ENCODE results near the gene HS3ST3A1. TPM values are rescaled to one million over a fixed set of nuclear protein-coding genes. Genes with fewer than 3 reads are reported as not detected.

The HS3ST3A1 gene
- total RNA-seq, 1 donor from 2014 or later: 8.8 TPM

DNA sequence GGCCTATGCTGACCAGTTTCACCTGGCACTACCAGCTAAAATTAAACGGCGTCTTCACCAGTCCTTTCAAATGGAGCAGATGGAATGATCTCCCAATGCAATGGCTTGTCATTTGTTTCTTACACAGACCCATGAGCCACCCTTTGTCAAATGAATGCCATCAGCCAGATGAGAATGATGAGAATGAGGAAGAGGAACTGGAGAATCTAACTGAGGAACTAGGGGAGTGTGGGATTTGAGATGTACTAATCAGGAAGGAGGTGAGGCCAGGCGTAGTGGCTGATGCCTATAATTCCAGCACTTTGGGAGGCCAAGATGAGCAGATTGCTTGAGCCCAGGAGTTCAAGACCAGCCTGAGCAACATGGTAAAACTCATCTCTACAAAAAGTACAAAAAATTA, 116.4 kb downstream of the HS3ST3A1 start:
- Mint-ChIP-seq H3K9me3 (ENCODE audit: low read depth) (peaks cover 14% of the 10 kb centered on the region), H3K36me3 (ENCODE audit: low read depth) (no peaks in the 10 kb centered on the region), H3K27me3 (ENCODE audit: low read depth) (no peaks in the 10 kb centered on the region), H3K4me3 (ENCODE audit: unreplicated experiment) (no peak overlapping the region), H3K4me1 (ENCODE audit: low read depth) (no peaks in the 10 kb centered on the region), H3K27ac (ENCODE audit: unreplicated experiment) (no peak overlapping the region)
- DNase-seq (ENCODE audit: low spot score): no peak
- TF ChIP-seq, protein P1, sequence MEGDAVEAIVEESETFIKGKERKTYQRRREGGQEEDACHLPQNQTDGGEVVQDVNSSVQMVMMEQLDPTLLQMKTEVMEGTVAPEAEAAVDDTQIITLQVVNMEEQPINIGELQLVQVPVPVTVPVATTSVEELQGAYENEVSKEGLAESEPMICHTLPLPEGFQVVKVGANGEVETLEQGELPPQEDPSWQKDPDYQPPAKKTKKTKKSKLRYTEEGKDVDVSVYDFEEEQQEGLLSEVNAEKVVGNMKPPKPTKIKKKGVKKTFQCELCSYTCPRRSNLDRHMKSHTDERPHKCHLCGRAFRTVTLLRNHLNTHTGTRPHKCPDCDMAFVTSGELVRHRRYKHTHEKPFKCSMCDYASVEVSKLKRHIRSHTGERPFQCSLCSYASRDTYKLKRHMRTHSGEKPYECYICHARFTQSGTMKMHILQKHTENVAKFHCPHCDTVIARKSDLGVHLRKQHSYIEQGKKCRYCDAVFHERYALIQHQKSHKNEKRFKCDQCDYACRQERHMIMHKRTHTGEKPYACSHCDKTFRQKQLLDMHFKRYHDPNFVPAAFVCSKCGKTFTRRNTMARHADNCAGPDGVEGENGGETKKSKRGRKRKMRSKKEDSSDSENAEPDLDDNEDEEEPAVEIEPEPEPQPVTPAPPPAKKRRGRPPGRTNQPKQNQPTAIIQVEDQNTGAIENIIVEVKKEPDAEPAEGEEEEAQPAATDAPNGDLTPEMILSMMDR (IDR thresholded peaks at IDR 0.05): no peak

DNA sequence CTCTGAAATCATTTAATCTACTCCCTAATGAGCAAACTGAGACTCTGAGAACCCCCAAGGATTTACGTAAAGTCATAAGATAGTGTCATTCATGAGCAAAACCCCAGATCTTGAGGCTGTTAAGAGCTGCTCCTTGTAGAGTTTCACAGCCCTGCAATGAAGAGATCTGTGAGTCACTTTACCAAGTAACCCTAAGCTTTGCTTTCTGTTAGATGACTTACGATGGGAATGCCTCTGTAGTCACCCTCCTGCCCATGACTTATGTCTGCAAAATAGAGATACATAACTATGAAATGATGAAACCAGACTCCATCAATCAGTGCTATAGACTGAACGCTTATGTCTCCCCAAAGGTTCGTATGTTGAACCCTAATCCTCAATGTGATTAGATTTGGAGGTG, 117.7 kb downstream of the HS3ST3A1 start:
- no peaks in the 10 kb centered on the region for H3K36me3 Mint-ChIP-seq (ENCODE audit: low read depth)
- no peaks in the 10 kb centered on the region for H3K4me1 Mint-ChIP-seq (ENCODE audit: low read depth)
- H3K27me3 Mint-ChIP-seq (ENCODE audit: low read depth): no peaks in the 10 kb centered on the region
- H3K4me3 Mint-ChIP-seq (ENCODE audit: unreplicated experiment): no peak overlapping the region
- H3K27ac Mint-ChIP-seq (ENCODE audit: unreplicated experiment): no peak overlapping the region
- no peak for DNase-seq (ENCODE audit: low spot score)
- peaks cover 21% of the 10 kb centered on the region for H3K9me3 Mint-ChIP-seq (ENCODE audit: low read depth)
- TF ChIP-seq, protein P1 (IDR thresholded peaks at IDR 0.05): no peak

DNA sequence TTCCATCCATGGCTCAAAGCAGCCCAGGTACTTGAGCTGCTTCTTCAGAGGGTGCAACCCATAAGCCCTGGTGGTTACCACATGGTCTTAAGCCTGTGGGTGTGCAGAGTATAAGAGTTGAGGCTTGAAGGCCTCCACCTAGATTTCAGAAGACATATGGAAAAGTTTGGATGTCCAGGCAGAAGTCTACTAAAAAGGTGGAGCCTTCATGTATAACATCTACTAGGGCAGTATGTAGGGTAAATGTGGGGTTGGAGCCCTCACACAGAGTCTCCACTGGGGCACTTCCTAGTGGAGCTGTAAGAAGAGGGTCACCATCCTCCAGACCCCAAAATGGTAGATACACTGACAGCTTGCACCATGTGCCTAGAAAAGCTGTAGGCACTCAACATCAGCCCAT, 120.9 kb downstream of the HS3ST3A1 start:
- H3K27ac Mint-ChIP-seq (ENCODE audit: unreplicated experiment): no peak overlapping the region
- H3K9me3 Mint-ChIP-seq (ENCODE audit: low read depth): peaks cover 21% of the 10 kb centered on the region
- H3K4me3 Mint-ChIP-seq (ENCODE audit: unreplicated experiment): no peak overlapping the region
- no peak for DNase-seq (ENCODE audit: low spot score)
- H3K27me3 Mint-ChIP-seq (ENCODE audit: low read depth): no peaks in the 10 kb centered on the region
- no peaks in the 10 kb centered on the region for H3K4me1 Mint-ChIP-seq (ENCODE audit: low read depth)
- TF ChIP-seq, protein P1 (IDR thresholded peaks at IDR 0.05): no peak
- H3K36me3 Mint-ChIP-seq (ENCODE audit: low read depth): no peaks in the 10 kb centered on the region

DNA sequence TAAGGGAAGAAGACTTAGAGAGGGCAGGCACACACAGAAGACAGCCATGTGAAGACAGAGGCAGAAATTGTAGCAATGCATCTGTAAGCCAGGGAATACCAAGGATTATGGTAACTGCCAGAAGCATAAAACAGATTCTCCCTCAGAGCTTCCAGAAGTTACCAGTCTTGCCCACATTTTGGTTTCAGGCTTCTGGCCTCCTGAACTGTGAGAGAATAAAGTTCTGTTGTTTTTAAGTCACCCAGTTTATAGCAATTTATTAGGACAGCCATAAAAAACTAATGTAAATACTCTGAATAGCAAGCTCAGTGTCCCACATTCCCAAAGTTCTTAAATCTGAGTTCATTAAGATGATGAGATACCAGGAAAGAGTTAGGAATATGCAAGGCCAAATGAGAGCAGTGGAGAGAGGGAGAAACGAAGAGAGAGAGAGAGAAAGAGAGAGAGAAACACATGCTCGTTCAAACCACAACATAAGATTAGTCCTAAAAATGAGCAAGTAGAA, 123.4 kb downstream of the HS3ST3A1 start:
- no peak overlapping the region for H3K4me3 Mint-ChIP-seq (ENCODE audit: unreplicated experiment)
- no peak overlapping the region for H3K27ac Mint-ChIP-seq (ENCODE audit: unreplicated experiment)
- H3K4me1 Mint-ChIP-seq (ENCODE audit: low read depth): peaks cover 3% of the 10 kb centered on the region
- no peak for DNase-seq (ENCODE audit: low spot score)
- TF ChIP-seq, protein P1 (IDR thresholded peaks at IDR 0.05): no peak
- no peaks in the 10 kb centered on the region for H3K36me3 Mint-ChIP-seq (ENCODE audit: low read depth)
- no peaks in the 10 kb centered on the region for H3K27me3 Mint-ChIP-seq (ENCODE audit: low read depth)
- H3K9me3 Mint-ChIP-seq (ENCODE audit: low read depth): peaks cover 21% of the 10 kb centered on the region

DNA sequence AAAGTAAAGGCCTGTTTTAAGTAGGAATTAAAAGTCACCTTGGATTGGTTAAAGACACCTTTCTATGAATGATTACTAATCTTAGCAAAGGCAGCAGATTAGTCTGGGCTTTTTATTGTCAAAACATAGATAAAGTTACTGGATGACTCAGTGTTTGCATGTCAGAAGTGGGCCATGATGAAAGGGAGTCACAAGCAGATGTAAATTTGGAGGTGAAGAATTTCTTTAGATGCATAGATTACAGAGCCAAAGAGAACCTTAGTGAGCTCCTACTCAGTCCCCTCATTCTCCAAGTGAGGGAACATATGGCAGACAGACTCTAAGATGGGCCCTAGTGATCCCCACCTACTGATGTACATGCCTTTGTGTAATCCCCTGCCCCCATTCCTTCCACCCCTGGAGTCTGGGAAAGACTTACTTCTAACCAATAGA, 124.5 kb downstream of the HS3ST3A1 start:
- no peaks in the 10 kb centered on the region for H3K27me3 Mint-ChIP-seq (ENCODE audit: low read depth)
- no peaks in the 10 kb centered on the region for H3K36me3 Mint-ChIP-seq (ENCODE audit: low read depth)
- peaks cover 21% of the 10 kb centered on the region for H3K9me3 Mint-ChIP-seq (ENCODE audit: low read depth)
- H3K4me3 Mint-ChIP-seq (ENCODE audit: unreplicated experiment): no peak overlapping the region
- H3K4me1 Mint-ChIP-seq (ENCODE audit: low read depth): peaks cover 3% of the 10 kb centered on the region
- H3K27ac Mint-ChIP-seq (ENCODE audit: unreplicated experiment): no peak overlapping the region
- no peak for DNase-seq (ENCODE audit: low spot score)
- TF ChIP-seq, protein P1 (IDR thresholded peaks at IDR 0.05): no peak
